ENCODE measurements around the gene ATOH1.

DNA sequence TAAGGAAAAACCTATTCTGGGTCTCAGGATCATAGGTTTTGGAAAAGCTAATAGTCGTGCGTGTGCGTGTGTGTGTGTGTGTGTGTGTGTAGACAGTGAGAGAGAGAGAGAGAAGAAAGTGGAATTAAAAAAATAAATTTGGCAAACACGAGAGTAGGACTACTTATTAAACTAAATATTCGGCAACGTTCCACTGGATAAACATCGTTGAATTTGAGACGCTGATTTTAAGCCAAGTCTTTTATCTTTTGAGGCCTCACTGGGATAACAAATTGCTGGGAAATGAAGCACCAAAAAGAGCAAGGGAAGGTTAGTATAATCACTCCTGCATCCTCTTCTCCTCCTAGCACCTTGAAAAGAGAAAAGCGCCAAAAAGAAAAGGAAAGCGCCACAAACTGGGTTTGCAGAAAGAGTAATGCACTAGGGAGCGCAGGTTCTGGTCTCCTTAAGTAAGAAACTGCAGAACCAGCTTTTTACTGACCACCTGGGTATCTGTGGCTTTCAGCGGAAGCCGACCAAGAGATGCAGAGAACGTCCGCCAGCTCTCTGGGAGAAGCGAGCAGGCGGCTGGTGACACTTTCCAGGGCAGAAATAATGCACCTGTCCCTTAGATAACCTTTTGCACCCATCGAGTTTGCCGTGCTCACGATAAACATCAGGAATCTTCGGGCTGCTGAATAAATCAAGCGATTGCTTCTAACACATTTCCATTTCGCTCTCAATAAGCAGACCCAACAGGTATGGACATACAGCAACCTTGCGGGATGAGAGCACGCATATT is 3.4 kb downstream of the ATOH1 start:
- TF ChIP-seq, protein P1, sequence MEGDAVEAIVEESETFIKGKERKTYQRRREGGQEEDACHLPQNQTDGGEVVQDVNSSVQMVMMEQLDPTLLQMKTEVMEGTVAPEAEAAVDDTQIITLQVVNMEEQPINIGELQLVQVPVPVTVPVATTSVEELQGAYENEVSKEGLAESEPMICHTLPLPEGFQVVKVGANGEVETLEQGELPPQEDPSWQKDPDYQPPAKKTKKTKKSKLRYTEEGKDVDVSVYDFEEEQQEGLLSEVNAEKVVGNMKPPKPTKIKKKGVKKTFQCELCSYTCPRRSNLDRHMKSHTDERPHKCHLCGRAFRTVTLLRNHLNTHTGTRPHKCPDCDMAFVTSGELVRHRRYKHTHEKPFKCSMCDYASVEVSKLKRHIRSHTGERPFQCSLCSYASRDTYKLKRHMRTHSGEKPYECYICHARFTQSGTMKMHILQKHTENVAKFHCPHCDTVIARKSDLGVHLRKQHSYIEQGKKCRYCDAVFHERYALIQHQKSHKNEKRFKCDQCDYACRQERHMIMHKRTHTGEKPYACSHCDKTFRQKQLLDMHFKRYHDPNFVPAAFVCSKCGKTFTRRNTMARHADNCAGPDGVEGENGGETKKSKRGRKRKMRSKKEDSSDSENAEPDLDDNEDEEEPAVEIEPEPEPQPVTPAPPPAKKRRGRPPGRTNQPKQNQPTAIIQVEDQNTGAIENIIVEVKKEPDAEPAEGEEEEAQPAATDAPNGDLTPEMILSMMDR (IDR thresholded peaks at IDR 0.05), result no peak
- no peak for TF ChIP-seq POLR2AphosphoS5 (IDR thresholded peaks at IDR 0.05; ENCODE audit: low read depth, low read length)
- TF ChIP-seq, protein P2, sequence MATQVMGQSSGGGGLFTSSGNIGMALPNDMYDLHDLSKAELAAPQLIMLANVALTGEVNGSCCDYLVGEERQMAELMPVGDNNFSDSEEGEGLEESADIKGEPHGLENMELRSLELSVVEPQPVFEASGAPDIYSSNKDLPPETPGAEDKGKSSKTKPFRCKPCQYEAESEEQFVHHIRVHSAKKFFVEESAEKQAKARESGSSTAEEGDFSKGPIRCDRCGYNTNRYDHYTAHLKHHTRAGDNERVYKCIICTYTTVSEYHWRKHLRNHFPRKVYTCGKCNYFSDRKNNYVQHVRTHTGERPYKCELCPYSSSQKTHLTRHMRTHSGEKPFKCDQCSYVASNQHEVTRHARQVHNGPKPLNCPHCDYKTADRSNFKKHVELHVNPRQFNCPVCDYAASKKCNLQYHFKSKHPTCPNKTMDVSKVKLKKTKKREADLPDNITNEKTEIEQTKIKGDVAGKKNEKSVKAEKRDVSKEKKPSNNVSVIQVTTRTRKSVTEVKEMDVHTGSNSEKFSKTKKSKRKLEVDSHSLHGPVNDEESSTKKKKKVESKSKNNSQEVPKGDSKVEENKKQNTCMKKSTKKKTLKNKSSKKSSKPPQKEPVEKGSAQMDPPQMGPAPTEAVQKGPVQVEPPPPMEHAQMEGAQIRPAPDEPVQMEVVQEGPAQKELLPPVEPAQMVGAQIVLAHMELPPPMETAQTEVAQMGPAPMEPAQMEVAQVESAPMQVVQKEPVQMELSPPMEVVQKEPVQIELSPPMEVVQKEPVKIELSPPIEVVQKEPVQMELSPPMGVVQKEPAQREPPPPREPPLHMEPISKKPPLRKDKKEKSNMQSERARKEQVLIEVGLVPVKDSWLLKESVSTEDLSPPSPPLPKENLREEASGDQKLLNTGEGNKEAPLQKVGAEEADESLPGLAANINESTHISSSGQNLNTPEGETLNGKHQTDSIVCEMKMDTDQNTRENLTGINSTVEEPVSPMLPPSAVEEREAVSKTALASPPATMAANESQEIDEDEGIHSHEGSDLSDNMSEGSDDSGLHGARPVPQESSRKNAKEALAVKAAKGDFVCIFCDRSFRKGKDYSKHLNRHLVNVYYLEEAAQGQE (IDR thresholded peaks at IDR 0.05; ENCODE audit: insufficient read depth in 1 of 2, low read depth in 2 of 2, low read length in 1 of 2), result no peak
- TF ChIP-seq TCF7L2 (IDR thresholded peaks at IDR 0.05; ENCODE audit: low read depth, low read length), result no peak
- no peak for TF ChIP-seq SIN3A (IDR thresholded peaks at IDR 0.05; ENCODE audit: borderline replicate concordance, insufficient read depth, low read depth, low read length)
